Smooth muscle cell (in vitro differentiated cells): ENCODE measurements around the gene PDE11A. TPM values are rescaled to one million over a fixed set of nuclear protein-coding genes. Genes with fewer than 3 reads are reported as not detected.

Experiments used
- DNase-seq: peaks from one replicate; lab custom pipeline; 2025; ENCODE audit not compliant: unreplicated experiment; lab: John Stamatoyannopoulos, UW
- H2AFZ ChIP-seq: fragments of 200-600 bp; sonication (generic); 2 replicates; pipeline ENCODE4 v1.6.0; 2016; ENCODE audit warnings: antibody characterized with exemption, low read depth, mild to moderate bottlenecking
- H3F3A ChIP-seq: fragments of 200-600 bp; sonication (generic); 2 replicates; pipeline ENCODE4 v1.6.0; 2017; ENCODE audit warnings: antibody characterized with exemption, low read depth
- H3K27ac ChIP-seq: fragments of 200-600 bp; sonication (generic); 2 replicates; pipeline ENCODE4 v1.5.1; 2016; ENCODE audit warnings: low read depth, mild to moderate bottlenecking
- H3K27me3 ChIP-seq: fragments of 200-600 bp; sonication (generic); 2 replicates; pipeline ENCODE4 v1.6.1; 2016; ENCODE audit warnings: low read depth, mild to moderate bottlenecking
- H3K36me3 ChIP-seq: fragments of 200-600 bp; sonication (generic); 2 replicates; pipeline ENCODE4 v1.5.1; 2016; ENCODE audit warnings: low read depth
- H3K4me1 ChIP-seq: fragments of 200-600 bp; sonication (generic); 2 replicates; pipeline ENCODE4 v1.5.1; 2016; ENCODE audit warnings: low read depth
- H3K4me2 ChIP-seq: fragments of 200-600 bp; sonication (generic); 2 replicates; pipeline ENCODE4 v1.6.0; 2016; ENCODE audit warnings: mild to moderate bottlenecking
- H3K4me3 ChIP-seq: fragments of 200-600 bp; sonication (generic); 2 replicates; pipeline ENCODE4 v1.5.1; 2016; ENCODE audit warnings: mild to moderate bottlenecking
- H3K79me2 ChIP-seq: fragments of 200-600 bp; sonication (generic); 2 replicates; pipeline ENCODE4 v1.6.0; 2016; ENCODE audit warnings: low read depth, mild to moderate bottlenecking
- H3K9ac ChIP-seq: fragments of 200-600 bp; sonication (generic); 2 replicates; pipeline ENCODE4 v1.6.0; 2016; ENCODE audit warnings: low read depth
- H3K9me3 ChIP-seq: fragments of 200-600 bp; sonication (generic); replicated peaks from 2 replicates; pipeline ENCODE4 v1.5.1; 2016; ENCODE audit warnings: low read depth
- H4K20me1 ChIP-seq: fragments of 200-600 bp; sonication (generic); 2 replicates; pipeline ENCODE4 v1.6.0; 2016; ENCODE audit warnings: low read depth
- WGBS: methylation state at CpG from one replicate; pipeline ENCODE4 v1.1.7; 2016; ENCODE audit warnings: low lambda C conversion rate; 5-methylcytosine and 5-hydroxymethylcytosine counted together
- polyA plus RNA-seq: library from polyadenylated mRNA; unstranded; fragments of >200 nt; fragmentation: Nextera tagmentation; extraction: Ambion mirVana; gene quantifications from 2 replicates; pipeline ENCODE4 v1.2.1, GENCODE V29; 2016
- total RNA-seq: library from RNA; depleted of rRNA; stranded (reverse); fragments of >200 nt; gene quantifications from 2 replicates; pipeline ENCODE4 v1.2.3, GENCODE V29; 2014
- TF ChIP-seq, protein P1 (sequence below): fragments of 200-600 bp; sonication (generic); IDR thresholded peaks from 2 replicates; pipeline ENCODE4 v1.5.1; 2017; ENCODE audit warnings: borderline replicate concordance, mild to moderate bottlenecking, antibody characterized with exemption; ENCODE audit not compliant: insufficient read depth, poor library complexity, severe bottlenecking

PDE11A gene
- total RNA-seq (under 0.01 TPM in 1 of 2 replicates, not detected in the other), polyA plus RNA-seq (not detected in 2 replicates)

DNA sequence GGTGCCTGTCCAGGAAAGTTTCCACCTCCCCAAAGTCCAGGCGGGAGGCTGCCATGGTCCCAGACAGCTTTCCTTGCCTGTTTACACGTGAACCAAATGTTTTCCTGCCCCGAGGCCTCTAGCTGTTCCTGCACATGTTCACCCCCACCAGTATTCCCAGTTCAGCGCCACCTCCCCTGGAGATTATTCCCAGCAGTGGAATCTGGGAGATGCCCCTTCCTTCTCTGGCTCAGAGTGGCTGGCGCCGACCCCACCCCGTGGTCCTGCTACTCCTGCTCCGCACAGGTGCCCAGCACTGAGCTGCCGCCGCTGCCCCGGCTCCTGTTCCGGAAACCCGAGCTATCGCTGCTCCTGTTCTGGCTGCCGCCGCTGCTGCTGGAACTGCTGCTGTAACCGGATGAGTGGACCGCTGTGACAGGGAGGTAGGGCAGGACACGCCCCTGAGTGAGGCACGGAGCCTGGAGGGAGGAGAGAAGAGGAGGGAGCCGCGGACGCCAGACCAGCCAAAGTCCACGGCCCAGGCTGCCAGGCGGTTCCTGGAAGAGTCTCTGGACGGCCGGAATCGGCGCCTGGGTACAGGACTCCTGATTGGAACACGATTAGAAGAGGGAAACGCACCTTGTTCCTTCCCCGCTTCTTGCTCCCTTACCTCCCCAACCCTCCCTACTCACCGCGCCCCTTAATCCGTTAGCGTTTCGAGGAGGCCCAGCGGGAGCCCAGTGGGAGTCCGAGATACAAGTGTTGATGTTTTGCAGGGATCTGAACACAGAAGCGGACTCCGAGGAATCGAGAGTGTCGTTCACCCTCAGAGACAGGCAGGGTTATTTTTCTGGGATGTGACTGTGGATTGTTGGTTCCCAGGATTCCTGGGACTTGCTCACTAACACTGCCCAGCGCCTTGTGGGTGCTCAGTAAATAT lies at the start of gene PDE11A:
PDE11A (minus strand) TSS at position 395 of the 919 bp plus-strand sequence; CDS start at position 55, 340 bp downstream.
- Histone ChIP-seq H3K4me2 (peak within 1 kb of the TSS; percentile 96), H3K79me2 (no peaks in the 10 kb centered on the region), H3K9me3 (no peaks in the 10 kb centered on the region), H3K27me3 (peaks cover 7% of the 10 kb centered on the region), H3F3A (no peaks in the 10 kb centered on the region), H3K27ac (no peak within 1 kb of the TSS), H4K20me1 (no peaks in the 10 kb centered on the region), H2AFZ (peak within 1 kb of the TSS; percentile 98), H3K4me3 (peak within 1 kb of the TSS; percentile 65), H3K9ac (peak within 1 kb of the TSS; percentile 32), H3K4me1 (peaks cover 6% of the 10 kb centered on the region), H3K36me3 (no peaks in the 10 kb centered on the region)
- 5% methylated on average over 44 of the region's 44 CpGs for WGBS
- peak; percentile 41 for DNase-seq
- TF ChIP-seq, protein P1, sequence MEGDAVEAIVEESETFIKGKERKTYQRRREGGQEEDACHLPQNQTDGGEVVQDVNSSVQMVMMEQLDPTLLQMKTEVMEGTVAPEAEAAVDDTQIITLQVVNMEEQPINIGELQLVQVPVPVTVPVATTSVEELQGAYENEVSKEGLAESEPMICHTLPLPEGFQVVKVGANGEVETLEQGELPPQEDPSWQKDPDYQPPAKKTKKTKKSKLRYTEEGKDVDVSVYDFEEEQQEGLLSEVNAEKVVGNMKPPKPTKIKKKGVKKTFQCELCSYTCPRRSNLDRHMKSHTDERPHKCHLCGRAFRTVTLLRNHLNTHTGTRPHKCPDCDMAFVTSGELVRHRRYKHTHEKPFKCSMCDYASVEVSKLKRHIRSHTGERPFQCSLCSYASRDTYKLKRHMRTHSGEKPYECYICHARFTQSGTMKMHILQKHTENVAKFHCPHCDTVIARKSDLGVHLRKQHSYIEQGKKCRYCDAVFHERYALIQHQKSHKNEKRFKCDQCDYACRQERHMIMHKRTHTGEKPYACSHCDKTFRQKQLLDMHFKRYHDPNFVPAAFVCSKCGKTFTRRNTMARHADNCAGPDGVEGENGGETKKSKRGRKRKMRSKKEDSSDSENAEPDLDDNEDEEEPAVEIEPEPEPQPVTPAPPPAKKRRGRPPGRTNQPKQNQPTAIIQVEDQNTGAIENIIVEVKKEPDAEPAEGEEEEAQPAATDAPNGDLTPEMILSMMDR: no peak

DNA sequence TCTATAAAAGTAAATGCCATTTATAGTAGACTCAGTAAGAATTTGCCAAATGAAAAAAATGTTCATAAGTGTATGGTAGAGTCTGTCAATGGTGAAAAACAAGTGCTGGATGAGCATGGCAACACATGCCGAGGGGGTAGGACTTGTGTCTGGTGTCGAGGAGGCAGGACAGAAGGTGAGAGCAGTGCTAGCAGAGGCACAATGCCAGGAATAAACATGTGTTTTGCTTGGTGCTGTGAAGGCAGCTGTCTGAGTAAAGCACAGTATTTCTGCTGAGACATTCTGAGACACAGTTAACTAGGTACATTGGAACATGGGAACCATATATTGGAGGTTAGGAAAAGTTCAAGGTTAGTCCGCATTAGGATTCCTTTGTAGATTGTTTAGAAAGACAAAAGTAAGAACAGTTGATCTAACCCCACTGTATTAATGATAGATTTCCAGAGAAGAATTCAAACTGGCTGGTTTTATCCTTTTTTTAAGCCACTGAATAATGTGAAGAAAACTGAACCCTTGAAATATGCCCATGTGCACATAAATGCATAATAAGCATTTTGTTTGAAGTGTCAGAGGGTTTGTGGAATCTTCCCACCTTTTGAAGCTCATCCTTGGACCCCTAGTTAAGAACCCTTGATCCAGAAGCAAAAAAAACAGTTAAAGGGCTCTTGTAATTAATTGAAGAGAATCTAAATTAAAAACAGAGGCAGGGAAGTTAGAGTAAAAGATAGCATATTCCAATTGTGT lies 46.8 kb upstream of the PDE11A start:
- Histone ChIP-seq H4K20me1 (no peaks in the 10 kb centered on the region), H3K4me2 (no peak overlapping the region), H3F3A (no peaks in the 10 kb centered on the region), H3K27ac (no peak overlapping the region), H3K79me2 (no peaks in the 10 kb centered on the region), H2AFZ (no peak overlapping the region), H3K9ac (no peak overlapping the region), H3K36me3 (peaks cover 5% of the 10 kb centered on the region), H3K27me3 (no peaks in the 10 kb centered on the region), H3K4me1 (no peaks in the 10 kb centered on the region), H3K4me3 (no peak overlapping the region), H3K9me3 (no peaks in the 10 kb centered on the region)
- 94% methylated on average over 3 of the region's 3 CpGs for WGBS
- no peak for DNase-seq
- TF ChIP-seq, protein P1: no peak

DNA sequence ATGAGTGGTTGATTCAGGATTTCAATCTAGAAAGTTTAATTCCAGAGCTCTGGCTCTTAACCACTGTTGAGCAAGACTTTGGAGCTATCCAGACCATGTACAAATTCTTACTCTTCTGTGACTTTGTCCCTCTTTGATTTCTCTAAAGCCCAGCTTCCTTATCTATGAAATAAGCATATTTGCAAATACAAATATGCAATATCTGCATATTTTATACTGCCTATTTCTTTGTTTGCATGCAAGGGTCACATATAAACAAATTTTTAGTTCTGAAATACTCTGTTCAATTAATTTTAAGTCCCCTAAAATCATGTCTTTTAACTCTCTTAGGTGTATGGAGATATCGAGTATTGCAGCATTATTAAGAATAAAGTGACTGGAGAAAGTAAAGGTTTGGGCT lies 45.1 kb upstream of the PDE11A start:
- Histone ChIP-seq H3K4me1 (peaks cover 7% of the 10 kb centered on the region), H3F3A (no peaks in the 10 kb centered on the region), H3K9ac (no peak overlapping the region), H3K4me3 (no peak overlapping the region), H3K27ac (no peak overlapping the region), H3K79me2 (peaks cover 8% of the 10 kb centered on the region), H2AFZ (no peak overlapping the region), H3K27me3 (no peaks in the 10 kb centered on the region), H3K9me3 (no peaks in the 10 kb centered on the region), H4K20me1 (no peaks in the 10 kb centered on the region), H3K36me3 (peaks cover 3% of the 10 kb centered on the region), H3K4me2 (no peak overlapping the region)
- 94% methylated on average over 1 of the region's 1 CpG for WGBS
- no peak for DNase-seq
- TF ChIP-seq, protein P1: no peak
